D341Med (cell line): ENCODE data around the gene ALOX15B.
"Not testable (repeated sequence)": the region's sequence is repeated elsewhere in the genome, so short reads cannot be mapped to it uniquely, and the experiment has no call there.

Experiments
- DNase-seq: peaks from one replicate; pipeline ENCODE4 v3.0.0; 2012; ENCODE audit warnings: low spot score

Gene ALOX15B

DNA sequence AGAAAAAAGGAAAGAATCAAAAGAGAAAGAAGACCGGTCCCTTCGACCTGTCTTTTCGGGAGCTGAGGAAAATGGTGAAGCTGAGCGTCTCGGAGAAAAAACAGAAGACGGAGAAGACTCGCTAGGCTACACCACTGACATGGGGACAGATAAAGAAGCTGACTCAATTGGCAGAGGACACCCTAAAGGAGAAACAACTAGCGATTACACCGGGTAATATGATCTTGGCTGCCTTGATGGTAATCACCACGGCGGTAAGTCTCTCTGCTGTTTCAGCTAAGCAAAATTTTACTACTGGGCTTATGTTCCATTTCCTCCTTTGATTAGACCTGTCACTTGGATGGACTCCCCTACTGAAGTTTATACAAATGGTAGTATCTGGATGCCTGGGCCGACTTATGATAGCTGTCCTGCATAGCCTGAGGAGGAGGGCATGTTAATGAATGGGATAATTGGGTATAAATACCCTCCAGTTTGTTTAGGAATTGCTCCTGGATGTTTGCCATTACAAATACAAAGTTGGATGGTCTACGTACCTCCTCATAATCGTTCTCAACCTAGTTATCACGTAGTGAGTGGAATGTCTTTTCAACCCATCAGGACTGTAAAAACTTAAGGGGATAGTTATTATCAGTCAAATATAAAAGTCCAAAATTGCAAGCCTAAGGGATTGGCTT, 24.1 kb downstream of the ALOX15B start:
- DNase-seq = no peak

DNA sequence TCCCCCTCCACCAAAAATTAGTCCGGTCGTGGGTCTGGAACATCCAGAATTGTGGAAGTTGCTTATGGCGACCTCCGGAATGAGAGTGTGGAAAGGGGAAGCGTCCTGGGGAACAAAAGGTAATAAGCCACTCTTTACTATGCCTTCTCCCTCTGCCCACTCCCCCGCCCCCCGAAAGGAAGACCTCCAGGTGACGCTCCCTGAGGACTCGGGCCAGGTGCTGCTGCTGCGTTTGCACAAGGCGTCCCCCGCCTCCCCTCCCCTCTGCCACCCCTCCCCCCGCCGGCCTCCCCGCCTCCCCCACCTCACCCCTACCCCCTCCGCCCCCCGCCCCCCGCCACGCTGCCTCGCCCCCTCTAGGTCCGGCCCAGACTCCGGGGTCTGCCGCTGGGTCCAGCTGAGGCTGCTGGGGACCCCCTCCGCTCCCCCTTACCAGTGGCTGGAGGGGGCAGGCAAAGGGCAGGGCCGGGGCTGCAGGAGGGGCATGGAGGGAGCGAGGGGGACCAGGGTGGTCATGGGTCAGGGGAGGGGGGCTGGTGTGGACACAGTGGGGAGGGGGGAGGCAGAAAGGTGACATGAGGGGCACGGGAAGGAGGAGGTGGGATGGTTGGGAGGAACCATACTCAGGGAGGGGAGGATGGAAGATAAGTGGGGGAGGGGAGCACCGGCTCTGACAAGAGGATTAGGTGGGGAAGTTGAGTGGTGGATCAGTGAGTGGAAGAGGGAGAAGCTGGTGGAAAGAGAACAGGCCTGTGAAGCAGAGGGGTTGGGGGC, 25.1 kb downstream of the ALOX15B start:
- no peak for DNase-seq

DNA sequence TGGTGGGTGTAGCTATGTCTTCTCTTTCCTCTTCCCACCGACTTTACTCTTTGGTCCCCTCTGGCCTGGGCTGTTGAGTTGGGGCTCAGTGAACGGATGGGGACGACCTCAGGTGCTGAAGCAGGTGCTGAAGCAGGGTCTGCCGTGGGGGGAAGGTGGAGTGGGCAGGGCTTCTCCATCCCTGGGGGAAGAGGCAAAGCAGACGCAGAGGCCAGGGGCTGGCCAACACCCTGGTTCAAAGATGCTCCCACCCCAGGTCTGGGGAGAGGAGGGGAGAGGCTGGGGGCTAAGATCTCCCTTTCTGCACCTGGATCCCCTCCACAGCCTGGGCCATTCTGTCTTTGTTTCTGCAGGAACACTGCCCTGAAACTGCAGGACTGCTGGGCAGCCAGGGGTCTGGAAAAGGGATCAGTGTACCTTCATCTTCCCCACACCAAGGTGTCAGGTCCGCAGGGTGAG, 25.7 kb downstream of the ALOX15B start:
- no peak for DNase-seq

DNA sequence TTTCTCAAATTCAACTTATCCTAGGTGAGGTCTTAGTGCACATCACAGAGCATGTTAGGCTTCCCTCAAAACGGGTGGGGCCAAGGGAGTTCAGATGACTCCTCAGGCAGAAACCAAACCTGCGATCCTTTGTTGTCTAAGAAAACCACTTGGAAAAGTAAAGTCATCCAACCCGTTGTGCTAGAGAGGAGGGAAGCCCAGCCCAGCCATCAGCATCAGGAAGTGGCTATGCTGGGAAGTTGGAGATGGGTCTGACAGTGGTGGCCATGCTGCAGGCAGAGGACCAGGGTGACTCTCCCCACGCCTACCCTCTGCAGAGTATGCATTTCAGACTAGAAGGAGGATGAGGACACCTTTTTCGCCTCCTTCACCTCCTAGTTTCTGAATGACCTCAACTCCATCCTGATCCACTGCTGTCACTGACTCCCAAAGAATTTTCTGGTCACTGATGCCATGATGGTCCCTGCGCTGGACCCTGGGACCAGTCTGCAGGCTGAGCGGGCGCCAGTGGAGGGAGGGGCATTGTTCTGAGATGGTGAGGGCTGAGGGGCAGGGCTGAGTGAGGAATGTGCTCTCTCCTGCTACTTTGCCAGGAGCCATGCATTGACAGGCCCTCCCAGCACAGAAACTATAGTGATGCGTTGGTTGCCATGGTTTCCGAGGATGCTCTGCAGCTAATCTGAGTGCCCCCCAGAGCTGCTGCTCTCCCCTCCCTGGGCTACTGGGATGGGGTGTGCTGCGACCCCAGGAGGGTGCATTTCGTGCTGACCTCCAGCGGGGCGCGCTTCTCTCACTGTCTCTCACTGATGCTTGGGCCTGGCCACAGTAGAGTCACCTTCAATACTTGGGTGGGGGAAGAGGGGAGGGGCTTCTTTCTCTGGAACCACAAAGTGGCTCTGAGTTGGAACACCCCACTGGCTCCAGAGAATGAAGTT, 28.2 kb downstream of the ALOX15B start:
- no peak for DNase-seq

DNA sequence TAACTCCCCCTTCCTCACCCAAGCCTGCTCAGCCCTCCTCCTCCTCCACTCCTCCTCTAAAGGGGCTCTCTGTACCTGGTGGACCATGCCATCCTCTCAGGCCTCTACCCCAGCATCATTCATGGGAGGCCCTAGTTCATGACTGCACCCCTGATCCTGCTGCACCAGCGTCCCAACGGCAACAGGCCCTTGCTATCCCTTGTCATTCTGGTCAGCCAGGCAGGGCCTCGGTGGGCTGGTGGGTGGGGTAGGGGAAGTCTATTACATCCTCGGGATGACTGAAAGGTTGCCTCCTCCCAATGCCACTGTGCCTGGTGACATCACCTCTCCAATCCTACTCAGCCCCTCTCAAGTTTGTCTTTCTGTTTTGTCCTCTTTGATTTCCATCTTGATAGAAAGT, 28.9 kb downstream of the ALOX15B start:
- no peak for DNase-seq

DNA sequence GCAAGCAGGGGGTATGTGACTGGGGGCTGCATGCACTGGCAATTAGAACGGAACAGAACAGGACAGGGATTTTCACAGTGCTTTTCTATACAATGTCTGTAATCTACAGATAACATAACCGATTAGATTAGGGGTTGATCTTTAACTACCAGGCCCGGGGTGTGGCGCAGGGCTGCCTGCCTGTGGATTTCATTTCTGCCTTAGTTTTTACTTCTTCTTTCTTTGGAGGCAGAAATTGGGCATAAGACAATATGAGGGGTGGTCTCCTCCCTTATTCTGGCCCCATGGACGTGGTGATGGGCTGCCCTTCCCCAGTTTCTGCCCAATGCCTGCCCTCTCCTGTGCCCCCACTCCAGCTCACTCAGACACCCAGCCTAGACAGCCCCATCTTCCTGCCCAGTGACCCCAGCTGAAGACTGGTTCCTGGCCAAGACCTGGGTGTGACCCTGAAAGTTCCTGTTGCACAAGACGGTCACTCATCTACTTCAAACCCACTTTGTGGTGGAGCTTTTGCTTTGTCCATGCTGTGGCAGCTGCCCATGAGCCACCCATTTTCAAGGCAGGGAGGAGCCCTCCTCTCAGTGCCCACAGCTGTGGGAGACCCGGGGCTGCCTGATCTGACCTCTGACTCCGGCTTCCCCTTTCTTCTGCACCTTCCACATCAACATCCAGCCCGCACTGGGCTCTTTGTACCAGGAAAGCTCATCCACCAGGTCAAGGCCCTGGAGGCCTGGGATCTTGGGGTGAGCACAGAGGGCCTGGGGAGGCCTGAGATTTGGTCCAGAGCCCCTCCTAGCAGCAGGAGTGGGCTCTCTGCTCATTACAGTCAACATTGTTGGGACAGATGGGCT, 30.1 kb downstream of the ALOX15B start:
- no peak for DNase-seq

DNA sequence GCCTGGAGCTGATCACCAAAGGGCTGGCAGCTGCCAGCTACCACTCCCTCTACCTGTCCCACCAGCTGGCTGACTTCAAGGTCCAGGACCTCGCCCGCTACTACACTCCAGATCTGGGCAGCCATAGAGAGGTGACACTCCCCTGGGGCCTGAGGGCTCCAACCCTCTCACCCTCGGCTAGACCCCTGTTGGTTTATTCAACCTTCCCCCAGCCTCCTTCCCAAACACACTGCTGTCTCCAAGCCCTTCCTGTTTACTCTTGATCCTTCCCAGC, 30.7 kb downstream of the ALOX15B start:
- DNase-seq = no peak

DNA sequence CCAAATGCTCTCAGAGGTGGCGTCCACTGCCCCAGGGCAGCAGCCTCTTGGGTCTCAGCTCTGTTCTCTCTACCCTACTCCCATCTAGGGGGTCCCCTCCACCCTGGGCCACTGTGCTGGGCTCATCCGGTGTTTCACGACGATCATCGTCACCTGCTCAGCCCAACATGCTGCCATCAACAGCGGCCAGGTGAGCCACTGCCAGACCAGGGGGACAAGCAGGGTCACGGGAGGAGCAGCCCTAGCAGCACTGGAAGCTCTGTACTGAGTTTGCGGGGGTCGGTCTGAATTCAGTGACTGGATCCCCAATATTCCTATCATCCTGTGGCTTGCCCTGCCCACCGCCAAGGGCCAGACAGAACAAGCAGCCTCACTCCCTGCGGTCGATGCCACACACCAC, 32.6 kb downstream of the ALOX15B start:
- no peak for DNase-seq

DNA sequence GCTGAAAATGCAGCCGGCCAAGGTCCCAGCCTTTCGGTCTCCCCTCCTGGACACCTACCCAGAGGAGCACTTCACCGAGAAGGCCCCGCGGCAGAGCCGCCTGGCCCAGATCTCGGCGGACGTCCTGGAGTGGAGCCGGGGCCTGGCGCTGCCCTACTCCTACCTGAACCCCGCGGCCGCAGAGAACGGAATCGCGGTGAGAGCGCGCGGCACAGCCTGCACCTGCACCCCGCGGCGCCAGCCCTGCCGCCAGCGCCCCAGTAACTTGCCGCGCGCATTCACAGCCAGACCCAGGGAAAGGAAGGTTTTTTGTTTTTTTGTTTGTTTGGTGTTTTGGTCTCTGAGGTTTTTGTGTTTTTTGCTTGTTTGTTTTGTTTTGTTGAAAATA, 33.5 kb downstream of the ALOX15B start:
- no peak for DNase-seq

DNA sequence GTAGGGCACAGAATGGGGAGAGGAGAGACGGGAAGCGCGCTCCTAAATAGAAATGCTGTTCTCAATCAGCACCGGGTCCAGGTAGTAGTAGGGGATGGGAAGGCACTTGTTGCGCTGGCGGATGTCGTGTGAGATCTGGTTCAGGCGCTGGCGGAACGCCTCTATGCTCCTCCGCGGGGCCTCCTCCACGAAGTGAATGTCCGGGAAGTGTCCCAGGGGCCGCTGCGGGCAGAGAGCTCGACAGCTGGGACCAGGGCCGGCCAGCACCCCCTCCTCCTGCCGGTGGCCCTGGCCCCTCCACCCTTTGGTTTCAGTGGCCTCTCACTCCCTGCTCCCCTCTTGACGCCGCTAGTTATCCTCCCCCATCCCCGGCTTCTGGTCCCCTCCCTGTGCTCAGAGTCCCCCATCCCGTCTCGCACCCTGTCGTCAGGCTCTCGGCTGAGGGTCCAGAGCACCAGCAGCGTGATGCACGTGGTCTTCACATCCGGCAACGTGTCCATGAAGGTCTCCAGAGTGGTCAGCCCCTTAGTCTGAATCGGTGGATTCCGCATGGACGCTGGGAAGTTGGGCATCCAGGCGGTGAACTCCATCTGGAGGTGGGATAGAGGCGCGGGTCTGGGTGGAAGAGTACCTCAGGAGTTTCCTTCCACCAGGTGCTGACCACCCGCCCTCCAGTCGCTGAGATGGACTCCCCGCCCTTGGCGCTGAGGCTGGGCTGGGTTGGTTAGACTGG, 34.0 kb downstream of the ALOX15B start:
- DNase-seq = no peak

DNA sequence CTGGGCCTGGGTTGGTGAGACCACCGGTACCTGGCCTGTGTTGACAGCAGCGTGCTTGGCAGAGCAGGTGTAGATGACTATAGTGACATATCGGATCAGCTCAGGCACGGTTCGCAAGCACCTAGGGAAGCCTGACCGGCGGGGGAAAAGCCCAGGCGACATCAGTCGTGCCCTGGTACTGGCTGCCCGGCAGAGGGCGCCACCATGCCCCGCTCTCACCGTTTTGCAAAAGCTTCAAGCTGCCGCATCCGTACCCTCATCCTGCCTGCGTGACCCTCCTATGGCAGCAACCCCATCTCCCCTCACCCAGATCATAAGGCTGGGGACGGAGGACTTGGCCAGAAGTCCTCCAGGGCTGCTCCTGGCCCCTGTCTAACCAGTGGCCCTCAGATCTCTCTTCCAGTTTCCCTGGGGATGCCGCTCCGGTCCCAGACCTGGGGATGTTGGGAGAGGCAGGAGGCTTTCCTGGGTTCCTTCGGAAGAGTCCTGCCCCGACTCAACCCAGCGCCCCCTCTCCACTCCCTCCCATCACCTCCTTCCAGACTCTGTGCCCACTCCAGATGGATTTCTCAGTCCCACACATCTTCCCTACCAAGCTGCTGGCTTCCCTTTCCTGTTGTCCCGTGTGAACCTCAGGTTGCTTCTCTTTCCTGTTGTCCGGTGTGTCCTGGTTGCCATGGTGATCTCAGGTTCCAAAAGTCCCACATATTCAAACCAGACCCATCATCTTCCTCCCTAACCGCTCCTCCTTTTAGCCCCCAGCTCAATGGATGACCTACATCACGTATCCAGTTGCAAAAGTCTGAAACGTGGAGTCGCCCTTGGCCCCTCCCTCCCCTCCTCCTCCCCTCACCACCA, 35.0 kb downstream of the ALOX15B start:
- peak; percentile 80 for DNase-seq

DNA sequence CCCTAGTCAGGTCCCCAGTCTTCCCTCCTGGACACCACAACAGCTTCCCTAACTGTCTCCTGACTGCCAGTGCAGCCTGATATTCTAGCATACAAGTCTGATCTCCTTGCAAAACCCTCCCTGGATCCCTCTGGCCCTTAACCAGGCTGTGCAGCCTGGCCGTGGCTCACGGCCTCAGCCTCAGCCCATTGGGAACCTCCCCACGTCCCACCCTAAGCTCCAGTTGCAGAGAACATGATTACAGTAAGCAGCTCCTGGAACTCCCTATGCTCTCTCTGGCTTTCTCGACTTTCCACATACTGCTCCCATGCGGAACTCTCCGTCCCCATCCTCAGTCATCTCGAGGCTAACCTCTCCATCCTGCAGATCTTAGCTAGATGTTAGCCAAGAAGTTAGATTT, 35.7 kb downstream of the ALOX15B start:
- DNase-seq = no peak

DNA sequence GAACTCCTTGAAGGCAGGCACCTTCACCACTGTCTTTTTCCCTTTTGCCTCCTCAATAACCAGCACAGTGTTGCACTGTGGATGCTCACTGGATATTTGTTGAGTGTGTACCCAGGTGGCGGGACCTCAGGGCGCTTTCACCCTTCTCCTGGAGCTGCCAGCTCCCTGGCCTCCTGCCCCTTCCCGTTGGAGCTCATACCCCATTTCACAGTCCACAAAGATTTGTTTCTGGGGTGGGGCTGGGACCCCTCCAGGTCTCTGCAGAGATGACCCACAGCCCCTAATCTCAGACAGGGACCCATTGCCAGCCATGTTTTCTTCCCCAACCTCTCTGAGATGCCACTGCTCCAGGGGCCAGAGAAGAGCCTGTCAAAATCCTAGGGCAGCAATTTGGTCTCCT, 36.2 kb downstream of the ALOX15B start:
- DNase-seq = no peak

DNA sequence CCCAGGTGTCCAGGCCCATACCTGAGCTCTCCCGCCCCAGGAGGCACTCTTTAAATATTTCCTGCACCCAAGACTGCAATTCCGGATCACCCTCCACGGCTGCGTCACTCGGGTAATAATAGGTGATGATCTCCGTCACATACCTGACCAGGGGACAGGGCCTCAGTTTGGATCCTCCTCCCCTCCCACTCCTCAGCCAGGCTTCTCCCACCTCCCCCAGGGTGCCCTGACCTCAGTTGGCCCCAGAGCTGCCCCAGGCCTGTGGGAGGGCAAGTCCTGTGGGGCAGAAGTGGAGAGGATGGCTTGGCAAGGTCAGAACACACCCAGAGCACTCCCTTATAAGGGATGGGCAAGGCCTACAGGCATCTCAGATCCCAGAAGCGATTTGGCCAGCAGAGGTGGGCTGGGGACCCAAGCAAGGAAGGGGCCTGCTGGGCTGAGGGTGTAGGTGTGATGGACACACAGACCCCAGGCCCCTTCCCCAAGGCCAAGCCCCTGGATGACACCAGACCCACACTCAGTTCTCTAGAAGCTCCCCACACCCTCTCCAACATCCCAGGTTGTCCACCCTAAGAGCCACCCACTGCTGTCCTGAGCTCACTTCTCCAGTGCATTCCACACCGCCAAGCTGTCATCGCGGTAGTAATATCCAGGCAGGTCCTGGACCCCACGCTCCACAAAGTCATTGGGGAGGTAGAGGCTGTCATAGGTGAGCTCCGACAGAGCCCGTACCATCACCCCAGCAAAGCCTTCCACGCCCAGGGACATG, 36.9 kb downstream of the ALOX15B start:
- DNase-seq = no peak

DNA sequence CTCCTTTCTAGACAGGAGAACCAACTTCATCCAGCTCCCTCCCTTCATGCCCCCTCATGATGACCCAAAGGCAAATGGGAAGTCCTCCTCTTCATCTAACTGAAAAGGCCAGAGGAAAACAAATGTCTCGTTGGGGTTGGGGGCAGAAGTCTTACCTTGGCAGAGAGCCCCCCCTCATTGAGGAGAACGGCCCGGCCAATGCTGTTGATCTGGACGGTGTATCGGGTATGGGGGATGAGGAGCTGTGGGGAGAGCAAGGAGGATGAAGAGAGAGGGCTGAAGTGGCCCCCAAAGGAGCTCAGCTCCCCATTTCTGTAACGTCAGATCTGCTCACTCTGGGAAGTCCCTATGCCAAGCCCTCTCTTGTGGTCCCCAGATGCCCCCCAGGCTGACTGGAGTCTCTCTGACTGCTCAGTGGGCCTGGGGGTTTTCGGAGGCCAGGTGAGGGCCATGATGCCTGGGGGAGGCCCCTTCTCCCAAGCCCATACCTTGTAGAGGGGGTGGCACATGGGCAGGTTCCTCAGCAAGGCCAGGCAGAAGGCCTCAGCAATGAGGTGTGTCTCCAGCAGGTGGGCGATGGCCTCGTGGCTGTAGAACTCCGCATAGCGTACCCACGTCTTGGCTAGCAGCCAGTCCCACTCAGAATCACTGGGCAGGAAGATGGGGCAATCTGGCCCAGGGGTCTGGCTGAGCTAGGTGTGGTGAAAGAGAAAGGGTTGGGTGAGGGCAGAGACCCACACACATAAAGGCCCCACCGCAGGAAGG, 37.8 kb downstream of the ALOX15B start:
- DNase-seq = no peak

DNA sequence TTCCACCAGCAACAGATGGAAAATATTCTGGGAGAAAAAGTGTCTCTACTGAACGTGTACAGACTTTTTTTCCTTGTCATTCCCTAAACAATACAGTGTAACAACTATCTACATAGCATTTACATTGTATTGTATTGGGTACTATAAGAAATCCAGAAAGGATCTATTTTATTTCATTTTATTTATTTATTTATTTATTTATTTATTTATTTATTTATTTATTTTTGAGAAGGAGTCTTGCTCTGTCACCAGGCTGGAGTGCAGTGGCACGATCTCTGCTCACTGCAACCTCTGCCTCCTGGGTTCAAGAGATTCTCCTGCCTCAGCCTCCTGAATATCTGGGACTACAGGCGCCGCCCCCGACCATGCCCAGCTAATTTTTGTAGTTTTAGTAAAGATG, 39.1 kb downstream of the ALOX15B start:
- not testable (repeated sequence) for DNase-seq

DNA sequence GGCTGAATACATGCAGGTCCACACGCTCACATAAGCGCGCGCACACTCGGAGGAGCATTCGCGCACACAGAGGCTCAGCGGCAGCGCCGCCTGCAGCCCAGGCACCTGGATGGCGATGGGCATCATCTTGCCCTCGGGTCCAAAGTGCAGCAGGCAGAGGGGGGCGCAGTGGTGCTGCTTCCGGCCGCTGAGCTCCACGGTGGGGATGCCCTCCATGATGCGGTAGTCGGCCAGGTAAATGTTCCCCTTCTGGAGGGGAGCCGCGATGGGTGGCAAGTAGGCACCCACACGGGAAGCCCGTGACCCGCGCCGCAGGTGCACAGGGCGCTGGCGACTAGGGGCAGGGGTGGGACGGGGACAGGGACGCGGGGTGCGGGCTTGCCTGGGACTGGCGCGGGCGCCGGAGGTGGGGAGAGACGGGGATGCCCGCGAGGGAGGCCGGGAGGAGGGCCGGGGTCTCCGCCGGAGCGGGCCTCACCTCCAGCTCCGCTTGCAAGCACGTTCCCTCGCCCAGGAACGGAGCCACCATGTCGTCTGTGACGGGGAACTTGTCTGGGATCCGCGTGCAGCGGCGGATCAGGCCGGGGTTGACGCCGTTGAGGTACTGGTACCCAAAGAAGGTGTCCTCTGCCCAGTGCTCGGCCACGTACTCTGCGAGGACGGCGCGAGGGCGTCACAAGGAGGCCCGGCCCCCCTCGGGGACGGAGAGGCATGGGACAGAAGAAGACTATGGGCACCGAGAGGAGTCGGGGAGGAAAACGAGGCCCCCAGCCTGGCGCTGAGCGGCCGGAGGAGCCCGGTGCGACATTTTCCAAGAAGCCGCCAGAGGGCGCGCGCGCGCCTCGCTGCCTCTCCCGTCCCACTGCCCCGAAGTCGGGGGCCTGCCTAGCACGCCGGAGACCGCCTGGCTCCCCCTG, 40.7 kb downstream of the ALOX15B start:
- peak; percentile 87 for DNase-seq
